ENCODE measurements around the gene SKIC8. TPM values are rescaled to one million over a fixed set of nuclear protein-coding genes. Genes with fewer than 3 reads are reported as not detected.

Gene SKIC8
- total RNA-seq, 1 experiment from 2014 or later, result 55.5 TPM

DNA sequence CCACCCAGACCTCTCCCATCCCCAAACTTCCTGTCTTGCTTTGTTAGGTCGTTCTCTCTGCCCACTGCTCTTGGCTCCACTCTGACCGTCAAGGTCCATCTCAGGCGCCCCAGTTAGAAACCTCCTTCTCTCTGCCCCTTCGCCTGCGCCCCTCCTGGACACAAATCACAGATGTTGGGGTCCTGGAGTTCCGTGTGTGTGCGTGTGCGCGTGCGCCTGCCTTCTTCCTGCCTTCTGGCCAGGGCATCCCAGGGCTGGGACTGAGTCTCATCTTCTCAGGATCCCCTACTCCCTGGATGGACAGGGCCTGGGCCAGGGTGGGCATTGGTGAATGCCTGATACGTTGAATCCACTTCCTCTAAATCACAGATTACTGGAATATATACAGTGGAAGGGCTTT, 65.9 kb downstream of the SKIC8 start:
- CTCF ChIA-PET, result no interaction called here
- no peaks in the 10 kb centered on the region for H3K27me3 ChIP-seq (replicated peaks; ENCODE audit: insufficient read depth, low read depth, low read length, poor library complexity)
- POLR2A ChIA-PET (ENCODE audit: low non-redundant PET), result no interaction called here
- H3K4me3 ChIP-seq (ENCODE audit: low read depth, low read length, poor library complexity, severe bottlenecking), result no peak overlapping the region
- H3K9me3 ChIP-seq (ENCODE audit: low read depth, low read length, poor library complexity, severe bottlenecking), result no peaks in the 10 kb centered on the region
- intact Hi-C loops (cut with micrococcal nuclease; ENCODE audit: unreplicated experiment), result no loop called here
- no peak for TF ChIP-seq EZH2 (IDR thresholded peaks at IDR 0.05; ENCODE audit: borderline replicate concordance, low read depth, low read length, poor library complexity, severe bottlenecking)
- TF ChIP-seq, protein P1, sequence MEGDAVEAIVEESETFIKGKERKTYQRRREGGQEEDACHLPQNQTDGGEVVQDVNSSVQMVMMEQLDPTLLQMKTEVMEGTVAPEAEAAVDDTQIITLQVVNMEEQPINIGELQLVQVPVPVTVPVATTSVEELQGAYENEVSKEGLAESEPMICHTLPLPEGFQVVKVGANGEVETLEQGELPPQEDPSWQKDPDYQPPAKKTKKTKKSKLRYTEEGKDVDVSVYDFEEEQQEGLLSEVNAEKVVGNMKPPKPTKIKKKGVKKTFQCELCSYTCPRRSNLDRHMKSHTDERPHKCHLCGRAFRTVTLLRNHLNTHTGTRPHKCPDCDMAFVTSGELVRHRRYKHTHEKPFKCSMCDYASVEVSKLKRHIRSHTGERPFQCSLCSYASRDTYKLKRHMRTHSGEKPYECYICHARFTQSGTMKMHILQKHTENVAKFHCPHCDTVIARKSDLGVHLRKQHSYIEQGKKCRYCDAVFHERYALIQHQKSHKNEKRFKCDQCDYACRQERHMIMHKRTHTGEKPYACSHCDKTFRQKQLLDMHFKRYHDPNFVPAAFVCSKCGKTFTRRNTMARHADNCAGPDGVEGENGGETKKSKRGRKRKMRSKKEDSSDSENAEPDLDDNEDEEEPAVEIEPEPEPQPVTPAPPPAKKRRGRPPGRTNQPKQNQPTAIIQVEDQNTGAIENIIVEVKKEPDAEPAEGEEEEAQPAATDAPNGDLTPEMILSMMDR (conservative IDR thresholded peaks at IDR 0.05; ENCODE audit: low read depth, low read length), result no peak
- no peak overlapping the region for H3K27ac ChIP-seq (ENCODE audit: low read depth, low read length, poor library complexity, severe bottlenecking)
- no TSS peak for BruUV-seq (replicated peaks)
- H3K36me3 ChIP-seq (ENCODE audit: insufficient read depth, low read length, poor library complexity, severe bottlenecking), result no peaks in the 10 kb centered on the region
- H3K4me1 ChIP-seq (ENCODE audit: insufficient read depth, low read length, poor library complexity, severe bottlenecking), result no peaks in the 10 kb centered on the region
- DNase-seq (ENCODE audit: low spot score), result no peak

Other genes with a start within 250 kb of the SKIC8 start
- gene TBC1D2B, start 221.9 kb downstream of the SKIC8 start, total RNA-seq (2021), result 26.0 and 29.4 TPM in 2 replicates
- not detected in 2 replicates for gene SH2D7, start 207.0 kb downstream of the SKIC8 start, total RNA-seq (2021)
- 1.7 and 2.1 TPM in 2 replicates for gene CIB2, start 168.2 kb downstream of the SKIC8 start, total RNA-seq (2021)
- gene IDH3A, start 150.2 kb downstream of the SKIC8 start, total RNA-seq (2021), result 83.8 and 112 TPM in 2 replicates
- gene ACSBG1, start 65.0 kb downstream of the SKIC8 start, total RNA-seq (2021), result 0.35 and 0.45 TPM in 2 replicates
- 12.0 and 15.7 TPM in 2 replicates for gene DNAJA4, start 35.0 kb downstream of the SKIC8 start, total RNA-seq (2021)
- 57.1 and 61.2 TPM in 2 replicates for gene CRABP1, start 40.7 kb upstream of the SKIC8 start, total RNA-seq (2021)
- 85.9 and 86.4 TPM in 2 replicates for gene IREB2, start 138.6 kb upstream of the SKIC8 start, total RNA-seq (2021)
- 0.37 TPM in 1 of 2 replicates, not detected in the other for gene HYKK, start 208.0 kb upstream of the SKIC8 start, total RNA-seq (2021)
- 411 and 444 TPM in 2 replicates for gene PSMA4, start 240.8 kb upstream of the SKIC8 start, total RNA-seq (2021)

Data from A673 (cell line).